Left lobe of liver (tissue), 2 donors: ENCODE data around the gene SLC25A4. TPM values are rescaled to one million over a fixed set of nuclear protein-coding genes. Genes with fewer than 3 reads are reported as not detected.
"Not testable (repeated sequence)": the region's sequence is repeated elsewhere in the genome, so short reads cannot be mapped to it uniquely, and the experiment has no call there.

ENCODE experiments used
- ATAC-seq: fragments of 200-7000 bp; cut with Tn5 transposase; one replicate; pipeline ENCODE4 v1.9.1; 2020; ENCODE audit warnings: mild to moderate bottlenecking, moderate library complexity
- DNase-seq: peaks from one replicate; pipeline ENCODE4 v3.0.0-alpha.2; 2020; ENCODE audit warnings: low spot score
- total RNA-seq: library from RNA; stranded (reverse); gene quantifications from one replicate; pipeline ENCODE4 v1.2.1, GENCODE V29; 2021
- donor health status: DM: no; HTN: no; CAD: no; lungs with moderate emphysema.
- donor health status: DM: no; HTN: yes; CAD: no.

Gene SLC25A4
- total RNA-seq, 1 donor from 2014 or later, result 30.6 TPM

DNA sequence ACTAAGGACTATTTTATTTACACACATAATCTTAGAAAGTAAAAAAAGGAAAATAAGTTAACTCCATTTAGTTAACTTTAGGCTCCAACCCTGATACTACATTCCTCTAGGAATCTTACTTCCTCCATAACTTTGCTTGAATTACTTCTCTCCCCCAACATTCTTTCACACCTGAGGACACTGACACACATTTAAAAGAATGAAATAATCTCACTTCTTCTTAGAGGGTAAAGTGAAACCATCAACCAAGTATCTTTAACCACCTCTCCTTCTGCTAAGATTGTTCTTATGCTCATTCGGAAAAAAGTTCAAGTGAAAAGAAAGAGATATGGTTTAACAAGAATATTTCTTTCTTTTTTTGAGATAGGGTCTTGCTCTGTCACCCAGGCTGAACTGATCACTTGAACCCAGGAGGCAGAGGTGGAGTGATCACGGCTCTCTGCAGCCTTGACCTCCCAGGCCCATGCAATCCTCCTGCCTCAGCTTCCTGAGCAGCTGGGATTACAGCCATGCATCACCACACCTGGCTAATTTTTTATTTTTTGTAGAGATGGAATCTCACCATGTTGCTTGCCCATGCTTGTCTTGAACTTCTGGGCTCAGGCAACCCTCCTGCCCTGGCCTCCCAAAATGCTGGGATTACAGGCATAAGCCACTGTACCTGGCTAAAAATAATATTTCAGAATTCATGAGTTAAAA is 28.5 kb downstream of the SLC25A4 start:
- DNase-seq, result no peak
- no peak for ATAC-seq

- DNase-seq (no peak), ATAC-seq (no peak)
Measured at GRCh38 chr4:185179488-185179887, 36.4 kb downstream of the SLC25A4 start.

DNA sequence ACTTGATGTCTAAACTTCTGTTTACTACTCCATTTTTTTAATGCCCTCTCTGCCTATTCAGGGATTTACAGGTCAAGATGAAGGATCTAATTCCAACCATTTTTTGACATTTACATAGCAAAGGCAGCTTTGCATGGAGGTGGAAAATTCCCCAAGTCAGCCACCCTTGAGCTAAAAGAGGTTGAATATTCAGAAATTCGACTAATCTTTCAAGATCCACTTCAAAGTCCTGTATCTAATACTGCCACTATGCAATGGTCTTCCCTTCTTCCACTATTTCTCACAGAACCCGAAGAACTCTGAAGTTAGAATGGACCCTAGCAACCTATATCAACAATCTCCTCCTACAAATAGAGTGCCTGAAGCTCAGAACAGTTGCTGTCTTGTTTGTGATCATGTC is 39.2 kb downstream of the SLC25A4 start:
- ATAC-seq, result no peak
- DNase-seq, result no peak

GRCh38 chr4:185183622-185184281 is 40.7 kb downstream of the SLC25A4 start:
- DNase-seq, result peak; percentile 69
- peak; percentile 93 for ATAC-seq

GRCh38 chr4:185186769-185187168 is 43.7 kb downstream of the SLC25A4 start:
- DNase-seq, result no peak
- no peak for ATAC-seq

- DNase-seq, result no peak
- no peak for ATAC-seq
Measured at GRCh38 chr4:185189606-185190305, 46.7 kb downstream of the SLC25A4 start.

DNA sequence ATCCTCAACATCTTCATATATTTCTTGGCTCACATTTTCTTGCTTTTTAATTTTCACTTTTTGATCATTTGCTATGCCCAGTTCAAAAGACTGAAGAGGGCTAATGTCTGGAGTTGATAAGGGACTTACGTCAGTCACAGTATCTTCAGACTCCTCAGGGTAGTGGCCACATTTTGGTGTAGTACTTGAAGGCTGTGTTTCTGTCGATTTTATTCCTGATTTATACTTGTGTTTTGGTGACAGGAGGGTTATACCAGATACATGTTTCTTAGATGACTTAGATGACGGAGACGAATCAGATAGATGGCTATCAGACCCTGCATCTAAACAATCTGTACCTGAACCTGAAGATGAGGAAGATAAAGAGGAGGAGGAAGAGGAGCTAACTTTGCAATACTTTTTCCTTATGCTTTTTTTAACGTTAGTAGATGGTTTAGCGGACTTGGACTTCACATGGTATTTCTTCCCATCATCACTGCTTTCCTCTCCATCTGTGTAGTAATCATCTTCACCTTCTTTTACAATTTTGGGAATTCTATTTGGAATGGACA is 47.3 kb downstream of the SLC25A4 start:
- DNase-seq (no peak), ATAC-seq (no peak)

DNA sequence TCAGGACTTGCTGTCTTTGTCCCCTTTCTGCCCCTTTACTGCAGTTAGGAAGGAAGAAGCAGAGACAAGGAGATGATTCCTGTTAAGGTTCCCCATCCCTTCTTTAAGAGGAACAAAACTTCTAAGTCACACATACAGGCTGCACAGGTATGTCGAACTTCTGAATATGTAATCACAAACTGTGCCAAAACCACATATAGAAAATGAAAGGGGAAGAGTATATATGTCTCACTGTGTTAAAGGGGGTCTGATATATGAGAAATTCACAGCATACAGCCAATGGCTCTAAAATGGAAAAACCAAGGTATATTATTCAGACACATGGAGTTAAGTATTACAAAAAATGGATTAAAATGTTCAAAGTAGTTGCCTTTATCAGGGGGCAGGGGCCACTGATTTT is 49.0 kb downstream of the SLC25A4 start:
- ATAC-seq, result no peak
- DNase-seq, result no peak

GRCh38 chr4:185194924-185195888 is 52.1 kb downstream of the SLC25A4 start:
- no peak for ATAC-seq
- no peak for DNase-seq

- DNase-seq (no peak), ATAC-seq (no peak)
Measured at GRCh38 chr4:185196437-185196836, 53.4 kb downstream of the SLC25A4 start.

GRCh38 chr4:185198189-185198588 is 55.1 kb downstream of the SLC25A4 start:
- not testable (repeated sequence) for ATAC-seq, DNase-seq

Other genes with a start within 250 kb of the SLC25A4 start
- not detected for gene HELT, start 124.8 kb upstream of the SLC25A4 start, total RNA-seq
- 11.3 TPM for gene CFAP97, start 60.7 kb downstream of the SLC25A4 start, total RNA-seq
- gene SNX25, start 66.3 kb downstream of the SLC25A4 start, total RNA-seq, result 11.4 TPM